ENCODE results near the gene SLC19A3. TPM values are rescaled to one million over a fixed set of nuclear protein-coding genes. Genes with fewer than 3 reads are reported as not detected.
"Not testable (repeated sequence)": the region's sequence is repeated elsewhere in the genome, so short reads cannot be mapped to it uniquely, and the experiment has no call there.

The SLC19A3 gene
- total RNA-seq, 1 experiment from 2014 or later = 4.4 TPM

- no peaks in the 10 kb centered on the region for H3K9me3 ChIP-seq (ENCODE audit: low read depth, low read length, poor library complexity, severe bottlenecking)
- no peaks in the 10 kb centered on the region for H3K36me3 ChIP-seq (ENCODE audit: insufficient read depth, low read length, poor library complexity, severe bottlenecking)
- TF ChIP-seq EZH2 (IDR thresholded peaks at IDR 0.05; ENCODE audit: borderline replicate concordance, low read depth, low read length, poor library complexity, severe bottlenecking) (no peak), CTCF (conservative IDR thresholded peaks at IDR 0.05; ENCODE audit: low read depth, low read length) (no peak)
- H3K27me3 ChIP-seq (replicated peaks; ENCODE audit: insufficient read depth, low read depth, low read length, poor library complexity) = no peaks in the 10 kb centered on the region
- H3K4me3 ChIP-seq (ENCODE audit: low read depth, low read length, poor library complexity, severe bottlenecking) = no peak overlapping the region
- no peak for DNase-seq (ENCODE audit: low spot score)
- ChIA-PET POLR2A (ENCODE audit: low non-redundant PET) (no interaction called here), CTCF (no interaction called here)
- BruUV-seq (replicated peaks) = no TSS peak
- no peaks in the 10 kb centered on the region for H3K4me1 ChIP-seq (ENCODE audit: insufficient read depth, low read length, poor library complexity, severe bottlenecking)
- intact Hi-C loops (cut with micrococcal nuclease; ENCODE audit: unreplicated experiment) = no loop called here
- H3K27ac ChIP-seq (ENCODE audit: low read depth, low read length, poor library complexity, severe bottlenecking) = no peak overlapping the region
These were observed 46.5 kb downstream of the SLC19A3 start for GRCh38 chr2:227671170-227671905.

GRCh38 chr2:227666631-227667170, 51.1 kb downstream of the SLC19A3 start, which contains the start of gene SCYGR5:
Gene SCYGR5 (plus strand): TSS chr2:227666804. CDS start chr2:227666804, 0 bp downstream.
- POLR2A ChIA-PET (ENCODE audit: low non-redundant PET) = interaction anchor here (0.6 kb wide), 1 partner anchor 202 kb away, joined by 10 read pairs; no protein-coding TSS in a partner anchor
- H3K4me1 ChIP-seq (ENCODE audit: insufficient read depth, low read length, poor library complexity, severe bottlenecking); H3K4me3 ChIP-seq (ENCODE audit: low read depth, low read length, poor library complexity, severe bottlenecking); H3K9me3 ChIP-seq (ENCODE audit: low read depth, low read length, poor library complexity, severe bottlenecking); intact Hi-C loops (cut with micrococcal nuclease; ENCODE audit: unreplicated experiment); BruUV-seq (replicated peaks); DNase-seq (ENCODE audit: low spot score); H3K27ac ChIP-seq (ENCODE audit: low read depth, low read length, poor library complexity, severe bottlenecking); H3K36me3 ChIP-seq (ENCODE audit: insufficient read depth, low read length, poor library complexity, severe bottlenecking); H3K27me3 ChIP-seq (replicated peaks; ENCODE audit: insufficient read depth, low read depth, low read length, poor library complexity): not testable (repeated sequence)
- CTCF ChIA-PET = interaction anchor here (0.6 kb wide), 1 partner anchor 9 kb away, joined by 3 read pairs; no protein-coding TSS in a partner anchor

- H3K4me1 ChIP-seq (ENCODE audit: insufficient read depth, low read length, poor library complexity, severe bottlenecking) = no peaks in the 10 kb centered on the region
- intact Hi-C loops (cut with micrococcal nuclease; ENCODE audit: unreplicated experiment) = no loop called here
- CTCF ChIA-PET = no interaction called here
- H3K4me3 ChIP-seq (ENCODE audit: low read depth, low read length, poor library complexity, severe bottlenecking) = no peak overlapping the region
- BruUV-seq (replicated peaks) = no TSS peak
- no peak overlapping the region for H3K27ac ChIP-seq (ENCODE audit: low read depth, low read length, poor library complexity, severe bottlenecking)
- POLR2A ChIA-PET (ENCODE audit: low non-redundant PET) = no interaction called here
- H3K9me3 ChIP-seq (ENCODE audit: low read depth, low read length, poor library complexity, severe bottlenecking) = no peaks in the 10 kb centered on the region
- H3K36me3 ChIP-seq (ENCODE audit: insufficient read depth, low read length, poor library complexity, severe bottlenecking) = no peaks in the 10 kb centered on the region
- no peak for TF ChIP-seq EZH2 (IDR thresholded peaks at IDR 0.05; ENCODE audit: borderline replicate concordance, low read depth, low read length, poor library complexity, severe bottlenecking)
- no peak for TF ChIP-seq CTCF (conservative IDR thresholded peaks at IDR 0.05; ENCODE audit: low read depth, low read length)
- H3K27me3 ChIP-seq (replicated peaks; ENCODE audit: insufficient read depth, low read depth, low read length, poor library complexity) = no peaks in the 10 kb centered on the region
- DNase-seq (ENCODE audit: low spot score) = no peak
These were observed 52.5 kb downstream of the SLC19A3 start for GRCh38 chr2:227665189-227665940.

All from A673 (cell line).